ENCODE data around the gene MEF2C.
A peak's percentile ranks its signal among the peaks of the same experiment; 100 is the strongest.
"Not testable (repeated sequence)": the region's sequence is repeated elsewhere in the genome, so short reads cannot be mapped to it uniquely, and the experiment has no call there.

The MEF2C gene

GRCh38 chr5:88860501-88860900 lies 22.5 kb downstream of the MEF2C start:
- no peak for DNase-seq

- no peak for DNase-seq
These were observed 24.6 kb downstream of the MEF2C start for GRCh38 chr5:88858392-88858791.

- not testable (repeated sequence) for DNase-seq
These were observed 26.6 kb downstream of the MEF2C start for GRCh38 chr5:88856381-88856780.

GRCh38 chr5:88854769-88855168 lies 28.2 kb downstream of the MEF2C start:
- DNase-seq: no peak

GRCh38 chr5:88847420-88847819 lies 35.6 kb downstream of the MEF2C start:
- peak; percentile 30 for DNase-seq

- DNase-seq: no peak
These were observed 36.5 kb downstream of the MEF2C start for GRCh38 chr5:88846434-88846833.

GRCh38 chr5:88845081-88845697 lies 37.8 kb downstream of the MEF2C start:
- DNase-seq: peak; percentile 62

- DNase-seq: no peak
These were observed 40.2 kb downstream of the MEF2C start for GRCh38 chr5:88842784-88843183.

GRCh38 chr5:88841212-88841611 lies 41.8 kb downstream of the MEF2C start:
- DNase-seq: no peak

GRCh38 chr5:88840495-88840894 lies 42.5 kb downstream of the MEF2C start:
- DNase-seq: no peak

GRCh38 chr5:88839238-88839637 lies 43.7 kb downstream of the MEF2C start:
- DNase-seq: no peak

- DNase-seq: no peak
These were observed 44.5 kb downstream of the MEF2C start for GRCh38 chr5:88838500-88838899.

GRCh38 chr5:88837817-88838216 lies 45.2 kb downstream of the MEF2C start:
- DNase-seq: no peak

- DNase-seq: no peak
These were observed 45.8 kb downstream of the MEF2C start for GRCh38 chr5:88837222-88837621.

- DNase-seq: no peak
These were observed 46.7 kb downstream of the MEF2C start for GRCh38 chr5:88836195-88836838.

GRCh38 chr5:88834499-88834898 lies 48.5 kb downstream of the MEF2C start:
- DNase-seq: no peak

- no peak for DNase-seq
These were observed 48.9 kb downstream of the MEF2C start for GRCh38 chr5:88834131-88834462.

GRCh38 chr5:88833371-88834130 lies 49.4 kb downstream of the MEF2C start:
- DNase-seq: peak; percentile 45

- DNase-seq: no peak
These were observed 51.2 kb downstream of the MEF2C start for GRCh38 chr5:88831816-88832215.

GRCh38 chr5:88830567-88830966 lies 52.4 kb downstream of the MEF2C start:
- no peak for DNase-seq

- peak; percentile 32 for DNase-seq
These were observed 53.2 kb downstream of the MEF2C start for GRCh38 chr5:88829775-88830174.

GRCh38 chr5:88829054-88829453 lies 53.9 kb downstream of the MEF2C start:
- DNase-seq: peak; percentile 94

- DNase-seq: peak; percentile 56
These were observed 55.0 kb downstream of the MEF2C start for GRCh38 chr5:88827997-88828396.

Measured in inflammatory macrophage treated with lipopolysaccharide for 4 hours (primary cell).